ENCODE results near the gene MCUB. TPM values are rescaled to one million over a fixed set of nuclear protein-coding genes. Genes with fewer than 3 reads are reported as not detected.

The MCUB gene
- polyA plus RNA-seq, 1 donor from 2014 or later, result 3.9 TPM

GRCh38 chr4:109601336-109601735 lies 41.3 kb downstream of the MCUB start:
- no peak overlapping the region for H3K9ac ChIP-seq (ENCODE audit: low read length)
- TF ChIP-seq EZH2 (IDR thresholded peaks at IDR 0.05; ENCODE audit: borderline replicate concordance, insufficient read depth, low read length, poor library complexity, severe bottlenecking), result no peak
- no peak for TF ChIP-seq TAF1 (IDR thresholded peaks at IDR 0.05; ENCODE audit: low read depth)
- TF ChIP-seq POLR2AphosphoS5 (IDR thresholded peaks at IDR 0.05), result no peak
- H3K27ac ChIP-seq (ENCODE audit: low read length), result no peak overlapping the region
- H3F3A ChIP-seq (ENCODE audit: insufficient read depth, low read length, poor library complexity, severe bottlenecking), result no peaks in the 10 kb centered on the region
- no peaks in the 10 kb centered on the region for H4K20me1 ChIP-seq (ENCODE audit: insufficient read depth)
- no peak overlapping the region for H3K4me2 ChIP-seq (ENCODE audit: low read length)
- no peaks in the 10 kb centered on the region for H3K9me3 ChIP-seq (ENCODE audit: low read length)
- no peaks in the 10 kb centered on the region for H3K9me2 ChIP-seq (ENCODE audit: insufficient read depth, low read length)
- no peaks in the 10 kb centered on the region for H3K79me2 ChIP-seq (replicated peaks; ENCODE audit: insufficient read depth, low read length)
- no peak overlapping the region for H2AFZ ChIP-seq (ENCODE audit: low read depth, low read length)
- H3K27me3 ChIP-seq (ENCODE audit: insufficient read depth, low read depth, low read length), result no peaks in the 10 kb centered on the region
- no peaks in the 10 kb centered on the region for H3K36me3 ChIP-seq (ENCODE audit: insufficient read depth, low read length)
- H3K4me3 ChIP-seq (ENCODE audit: low read length), result no peak overlapping the region

GRCh38 chr4:109607976-109608375 lies 47.9 kb downstream of the MCUB start:
- H3K9ac ChIP-seq (ENCODE audit: low read length), result no peak overlapping the region
- no peaks in the 10 kb centered on the region for H3F3A ChIP-seq (ENCODE audit: insufficient read depth, low read length, poor library complexity, severe bottlenecking)
- no peak overlapping the region for H3K27ac ChIP-seq (ENCODE audit: low read length)
- no peak overlapping the region for H3K4me2 ChIP-seq (ENCODE audit: low read length)
- no peaks in the 10 kb centered on the region for H3K79me2 ChIP-seq (replicated peaks; ENCODE audit: insufficient read depth, low read length)
- no peaks in the 10 kb centered on the region for H3K9me3 ChIP-seq (ENCODE audit: low read length)
- no peaks in the 10 kb centered on the region for H3K27me3 ChIP-seq (ENCODE audit: insufficient read depth, low read depth, low read length)
- no peak overlapping the region for H2AFZ ChIP-seq (ENCODE audit: low read depth, low read length)
- no peaks in the 10 kb centered on the region for H3K36me3 ChIP-seq (ENCODE audit: insufficient read depth, low read length)
- TF ChIP-seq EZH2 (IDR thresholded peaks at IDR 0.05; ENCODE audit: borderline replicate concordance, insufficient read depth, low read length, poor library complexity, severe bottlenecking), result no peak
- TF ChIP-seq POLR2AphosphoS5 (IDR thresholded peaks at IDR 0.05), result no peak
- TF ChIP-seq MXI1 (conservative IDR thresholded peaks at IDR 0.05; ENCODE audit: poor library complexity, severe bottlenecking), result no peak
- no peaks in the 10 kb centered on the region for H4K20me1 ChIP-seq (ENCODE audit: insufficient read depth)
- no peaks in the 10 kb centered on the region for H3K9me2 ChIP-seq (ENCODE audit: insufficient read depth, low read length)
- H3K4me3 ChIP-seq (ENCODE audit: low read length), result no peak overlapping the region

GRCh38 chr4:109608879-109609278 lies 48.8 kb downstream of the MCUB start:
- Histone ChIP-seq H4K20me1 (ENCODE audit: insufficient read depth) (no peaks in the 10 kb centered on the region), H3K4me3 (ENCODE audit: low read length) (no peak overlapping the region), H3K27ac (ENCODE audit: low read length) (no peak overlapping the region), H3K36me3 (ENCODE audit: insufficient read depth, low read length) (no peaks in the 10 kb centered on the region), H3K9me3 (ENCODE audit: low read length) (no peaks in the 10 kb centered on the region), H3K4me2 (ENCODE audit: low read length) (no peak overlapping the region), H2AFZ (ENCODE audit: low read depth, low read length) (no peak overlapping the region), H3K9ac (ENCODE audit: low read length) (no peak overlapping the region), H3K27me3 (ENCODE audit: insufficient read depth, low read depth, low read length) (no peaks in the 10 kb centered on the region), H3K9me2 (ENCODE audit: insufficient read depth, low read length) (no peaks in the 10 kb centered on the region), H3K79me2 (replicated peaks; ENCODE audit: insufficient read depth, low read length) (no peaks in the 10 kb centered on the region), H3F3A (ENCODE audit: insufficient read depth, low read length, poor library complexity, severe bottlenecking) (no peaks in the 10 kb centered on the region)
- TF ChIP-seq, protein P1, sequence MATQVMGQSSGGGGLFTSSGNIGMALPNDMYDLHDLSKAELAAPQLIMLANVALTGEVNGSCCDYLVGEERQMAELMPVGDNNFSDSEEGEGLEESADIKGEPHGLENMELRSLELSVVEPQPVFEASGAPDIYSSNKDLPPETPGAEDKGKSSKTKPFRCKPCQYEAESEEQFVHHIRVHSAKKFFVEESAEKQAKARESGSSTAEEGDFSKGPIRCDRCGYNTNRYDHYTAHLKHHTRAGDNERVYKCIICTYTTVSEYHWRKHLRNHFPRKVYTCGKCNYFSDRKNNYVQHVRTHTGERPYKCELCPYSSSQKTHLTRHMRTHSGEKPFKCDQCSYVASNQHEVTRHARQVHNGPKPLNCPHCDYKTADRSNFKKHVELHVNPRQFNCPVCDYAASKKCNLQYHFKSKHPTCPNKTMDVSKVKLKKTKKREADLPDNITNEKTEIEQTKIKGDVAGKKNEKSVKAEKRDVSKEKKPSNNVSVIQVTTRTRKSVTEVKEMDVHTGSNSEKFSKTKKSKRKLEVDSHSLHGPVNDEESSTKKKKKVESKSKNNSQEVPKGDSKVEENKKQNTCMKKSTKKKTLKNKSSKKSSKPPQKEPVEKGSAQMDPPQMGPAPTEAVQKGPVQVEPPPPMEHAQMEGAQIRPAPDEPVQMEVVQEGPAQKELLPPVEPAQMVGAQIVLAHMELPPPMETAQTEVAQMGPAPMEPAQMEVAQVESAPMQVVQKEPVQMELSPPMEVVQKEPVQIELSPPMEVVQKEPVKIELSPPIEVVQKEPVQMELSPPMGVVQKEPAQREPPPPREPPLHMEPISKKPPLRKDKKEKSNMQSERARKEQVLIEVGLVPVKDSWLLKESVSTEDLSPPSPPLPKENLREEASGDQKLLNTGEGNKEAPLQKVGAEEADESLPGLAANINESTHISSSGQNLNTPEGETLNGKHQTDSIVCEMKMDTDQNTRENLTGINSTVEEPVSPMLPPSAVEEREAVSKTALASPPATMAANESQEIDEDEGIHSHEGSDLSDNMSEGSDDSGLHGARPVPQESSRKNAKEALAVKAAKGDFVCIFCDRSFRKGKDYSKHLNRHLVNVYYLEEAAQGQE (IDR thresholded peaks at IDR 0.05; ENCODE audit: borderline replicate concordance), result no peak
- TF ChIP-seq POLR2AphosphoS5 (IDR thresholded peaks at IDR 0.05), result no peak
- TF ChIP-seq EZH2 (IDR thresholded peaks at IDR 0.05; ENCODE audit: borderline replicate concordance, insufficient read depth, low read length, poor library complexity, severe bottlenecking), result no peak
- TF ChIP-seq, protein P2, sequence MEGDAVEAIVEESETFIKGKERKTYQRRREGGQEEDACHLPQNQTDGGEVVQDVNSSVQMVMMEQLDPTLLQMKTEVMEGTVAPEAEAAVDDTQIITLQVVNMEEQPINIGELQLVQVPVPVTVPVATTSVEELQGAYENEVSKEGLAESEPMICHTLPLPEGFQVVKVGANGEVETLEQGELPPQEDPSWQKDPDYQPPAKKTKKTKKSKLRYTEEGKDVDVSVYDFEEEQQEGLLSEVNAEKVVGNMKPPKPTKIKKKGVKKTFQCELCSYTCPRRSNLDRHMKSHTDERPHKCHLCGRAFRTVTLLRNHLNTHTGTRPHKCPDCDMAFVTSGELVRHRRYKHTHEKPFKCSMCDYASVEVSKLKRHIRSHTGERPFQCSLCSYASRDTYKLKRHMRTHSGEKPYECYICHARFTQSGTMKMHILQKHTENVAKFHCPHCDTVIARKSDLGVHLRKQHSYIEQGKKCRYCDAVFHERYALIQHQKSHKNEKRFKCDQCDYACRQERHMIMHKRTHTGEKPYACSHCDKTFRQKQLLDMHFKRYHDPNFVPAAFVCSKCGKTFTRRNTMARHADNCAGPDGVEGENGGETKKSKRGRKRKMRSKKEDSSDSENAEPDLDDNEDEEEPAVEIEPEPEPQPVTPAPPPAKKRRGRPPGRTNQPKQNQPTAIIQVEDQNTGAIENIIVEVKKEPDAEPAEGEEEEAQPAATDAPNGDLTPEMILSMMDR (IDR thresholded peaks at IDR 0.05; ENCODE audit: poor library complexity, severe bottlenecking), result no peak
- TF ChIP-seq MXI1 (conservative IDR thresholded peaks at IDR 0.05; ENCODE audit: poor library complexity, severe bottlenecking), result no peak
- TF ChIP-seq EP300 (conservative IDR thresholded peaks at IDR 0.05; ENCODE audit: poor library complexity, severe bottlenecking), result no peak
- TF ChIP-seq SMC3 (conservative IDR thresholded peaks at IDR 0.05; ENCODE audit: poor library complexity), result no peak
- TF ChIP-seq RAD21 (conservative IDR thresholded peaks at IDR 0.05), result no peak
- TF ChIP-seq TAF1 (IDR thresholded peaks at IDR 0.05; ENCODE audit: low read depth), result no peak

Data from neural cell (in vitro differentiated cells).